HL-60/S4 (cell line): ENCODE data around the gene HDC.

Source experiments
- in situ Hi-C: fragments of 300-500 bp; cut with MboI; formaldehyde crosslinking; loops from 2 replicates; pipeline ENCODE4 v1.14.3; 2022; ENCODE audit warnings: low sequenced_read_pairs

Gene HDC

GRCh38 chr15:50265620-50266019 lies at the start of gene HDC:
TSS of gene HDC (minus strand) at chr15:50265726. CDS start at chr15:50265623, 103 bp downstream.
- in situ Hi-C loops: no loop called here

GRCh38 chr15:50312636-50313035 lies 47.1 kb upstream of the HDC start:
- in situ Hi-C loops: loop anchor here (25.0 kb wide), 2 partner anchors 1450 to 1950 kb away; no protein-coding TSS in a partner anchor

GRCh38 chr15:50307799-50308198 lies 42.3 kb upstream of the HDC start:
- in situ Hi-C loops: loop anchor here (25.0 kb wide), 2 partner anchors 1445 to 1945 kb away; no protein-coding TSS in a partner anchor

- in situ Hi-C loops: loop anchor here (25.0 kb wide), 2 partner anchors 1443 to 1943 kb away; no protein-coding TSS in a partner anchor
Measured at GRCh38 chr15:50304836-50305235, 39.3 kb upstream of the HDC start.

GRCh38 chr15:50302581-50302980 lies 37.1 kb upstream of the HDC start:
- in situ Hi-C loops: loop anchor here (25.0 kb wide), 2 partner anchors 1440 to 1940 kb away; no protein-coding TSS in a partner anchor

GRCh38 chr15:50298340-50298739 lies 32.8 kb upstream of the HDC start:
- in situ Hi-C loops: no loop called here

GRCh38 chr15:50295966-50296365 lies 30.4 kb upstream of the HDC start:
- in situ Hi-C loops: no loop called here

- in situ Hi-C loops: no loop called here
Measured at GRCh38 chr15:50289749-50290148, 24.2 kb upstream of the HDC start.

GRCh38 chr15:50287324-50288116 lies 22.0 kb upstream of the HDC start:
- in situ Hi-C loops: no loop called here

- in situ Hi-C loops: no loop called here
Measured at GRCh38 chr15:50281427-50281826, 15.9 kb upstream of the HDC start.

GRCh38 chr15:50280271-50280670 lies 14.7 kb upstream of the HDC start:
- in situ Hi-C loops: no loop called here

- in situ Hi-C loops: no loop called here
Measured at GRCh38 chr15:50278496-50278895, 13.0 kb upstream of the HDC start.

- in situ Hi-C loops: no loop called here
Measured at GRCh38 chr15:50277370-50277769, 11.8 kb upstream of the HDC start.

GRCh38 chr15:50275908-50276307 lies 10.4 kb upstream of the HDC start:
- in situ Hi-C loops: no loop called here

- in situ Hi-C loops: no loop called here
Measured at GRCh38 chr15:50275091-50275490, 9.6 kb upstream of the HDC start.

- in situ Hi-C loops: no loop called here
Measured at GRCh38 chr15:50267577-50267976, 2.1 kb upstream of the HDC start.

GRCh38 chr15:50262533-50262932 lies 3.0 kb downstream of the HDC start:
- in situ Hi-C loops: no loop called here

GRCh38 chr15:50261981-50262380 lies 3.5 kb downstream of the HDC start:
- in situ Hi-C loops: no loop called here

- in situ Hi-C loops: no loop called here
Measured at GRCh38 chr15:50260969-50261496, 4.5 kb downstream of the HDC start.

GRCh38 chr15:50259276-50259675 lies 6.2 kb downstream of the HDC start:
- in situ Hi-C loops: no loop called here

- in situ Hi-C loops: no loop called here
Measured at GRCh38 chr15:50257924-50258323, 7.6 kb downstream of the HDC start.

- in situ Hi-C loops: no loop called here
Measured at GRCh38 chr15:50257332-50257731, 8.2 kb downstream of the HDC start.
